Neural cell (in vitro differentiated cells): Measurements from ENCODE around the gene BRCA2. TPM values are rescaled to one million over a fixed set of nuclear protein-coding genes. Genes with fewer than 3 reads are reported as not detected.

Source experiments
- H2AFZ ChIP-seq: fragments of 200-600, 300-800 bp; sonication (generic), shearing (Covaris generic); 2 replicates; pipeline ENCODE4 v1.6.0; 2014; ENCODE audit warnings: low read depth, mild to moderate bottlenecking, antibody characterized with exemption, low read length, moderate library complexity
- H3F3A ChIP-seq: fragments of 200-600 bp; shearing (Covaris generic); 2 replicates; pipeline ENCODE4 v1.6.1; 2016; ENCODE audit warnings: mild to moderate bottlenecking, moderate library complexity, mixed read lengths, antibody characterized with exemption, low read length; ENCODE audit not compliant: insufficient read depth, poor library complexity, severe bottlenecking
- H3K27ac ChIP-seq: fragments of 200-600, 300-800 bp; sonication (generic), shearing (Covaris generic); 2 replicates; pipeline ENCODE4 v1.5.1; 2014; ENCODE audit warnings: mild to moderate bottlenecking, low read length, moderate library complexity
- H3K27me3 ChIP-seq: fragments of 300-800, 200-600 bp; sonication (generic), shearing (Covaris generic); 2 replicates; pipeline ENCODE4 v1.6.0; 2014; ENCODE audit warnings: mild to moderate bottlenecking, low read depth, low read length, moderate library complexity; ENCODE audit not compliant: insufficient read depth
- H3K36me3 ChIP-seq: fragments of 300-800, 200-600 bp; sonication (generic), shearing (Covaris generic); 2 replicates; pipeline ENCODE4 v1.5.1; 2014; ENCODE audit warnings: mild to moderate bottlenecking, antibody characterized with exemption, low read length, moderate library complexity; ENCODE audit not compliant: insufficient read depth
- H3K4me2 ChIP-seq: fragments of 300-800, 200-600 bp; sonication (generic), shearing (Covaris generic); 2 replicates; pipeline ENCODE4 v1.6.0; 2014; ENCODE audit warnings: mild to moderate bottlenecking, low read length
- H3K4me3 ChIP-seq: fragments of 300-800, 200-600 bp; sonication (generic), shearing (Covaris generic); 2 replicates; pipeline ENCODE4 v1.5.1; 2014; ENCODE audit warnings: mild to moderate bottlenecking, low read length, moderate library complexity
- H3K79me2 ChIP-seq: fragments of 200-600 bp; shearing (Covaris generic); replicated peaks from 2 replicates; pipeline ENCODE4 v1.6.0; 2014; ENCODE audit warnings: mild to moderate bottlenecking, low read length, moderate library complexity; ENCODE audit not compliant: insufficient read depth
- H3K9ac ChIP-seq: fragments of 300-800, 200-600 bp; sonication (generic), shearing (Covaris generic); 2 replicates; pipeline ENCODE4 v1.6.1; 2016; ENCODE audit warnings: mild to moderate bottlenecking, low read length, mixed read lengths
- H3K9me2 ChIP-seq: fragments of 200-600 bp; shearing (Covaris generic); 2 replicates; pipeline ENCODE4 v1.6.1; 2016; ENCODE audit warnings: mild to moderate bottlenecking, low read length, mixed read lengths; ENCODE audit not compliant: insufficient read depth
- H3K9me3 ChIP-seq: fragments of 200-600, 300-800 bp; sonication (generic), shearing (Covaris generic); 2 replicates; pipeline ENCODE4 v1.6.1; 2016; ENCODE audit warnings: mild to moderate bottlenecking, mixed run types, low read length, moderate library complexity, mixed read lengths
- H4K20me1 ChIP-seq: fragments of 200-600 bp; shearing (Covaris generic); 2 replicates; pipeline ENCODE4 v1.6.1; 2016; ENCODE audit warnings: mild to moderate bottlenecking, mixed run types; ENCODE audit not compliant: insufficient read depth
- EP300 ChIP-seq: fragments of 450-650 bp; conservative IDR thresholded peaks from 2 replicates; pipeline ENCODE4 v1.6.1; 2014; ENCODE audit warnings: antibody characterized with exemption, mild to moderate bottlenecking, moderate library complexity; ENCODE audit not compliant: poor library complexity, severe bottlenecking
- EZH2 ChIP-seq: fragments of 200-600, 300-800 bp; shearing (Covaris generic), sonication (generic); IDR thresholded peaks from 2 replicates; pipeline ENCODE4 v1.6.1; 2014; ENCODE audit warnings: antibody characterized with exemption, low read length, borderline replicate concordance, mild to moderate bottlenecking; ENCODE audit not compliant: insufficient read depth, poor library complexity, severe bottlenecking
- MXI1 ChIP-seq: fragments of 450-650 bp; conservative IDR thresholded peaks from 2 replicates; pipeline ENCODE4 v1.6.1; 2014; ENCODE audit warnings: antibody characterized with exemption, mild to moderate bottlenecking; ENCODE audit not compliant: poor library complexity, severe bottlenecking
- POLR2AphosphoS5 ChIP-seq: IDR thresholded peaks from 2 replicates; pipeline ENCODE4 v1.6.1; 2012
- RAD21 ChIP-seq: fragments of 450-650 bp; conservative IDR thresholded peaks from 2 replicates; pipeline ENCODE4 v1.6.1; 2014; ENCODE audit warnings: antibody characterized with exemption, mild to moderate bottlenecking, moderate library complexity
- SMC3 ChIP-seq: fragments of 450-650 bp; conservative IDR thresholded peaks from 2 replicates; pipeline ENCODE4 v1.6.1; 2014; ENCODE audit warnings: antibody characterized with exemption, mild to moderate bottlenecking, moderate library complexity; ENCODE audit not compliant: poor library complexity
- TAF1 ChIP-seq: IDR thresholded peaks from 2 replicates; pipeline ENCODE4 v1.6.1; 2012; ENCODE audit warnings: low read depth
- polyA plus RNA-seq: library from polyadenylated mRNA; depleted of rRNA; stranded (reverse); fragments of >200 nt; gene quantifications from 2 replicates; pipeline ENCODE4 v1.2.3, GENCODE V29; 2014
- TF ChIP-seq, protein P1 (sequence below): fragments of 450-650 bp; IDR thresholded peaks from 2 replicates; pipeline ENCODE4 v1.5.1; 2014; ENCODE audit warnings: antibody characterized with exemption, mild to moderate bottlenecking, moderate library complexity; ENCODE audit not compliant: poor library complexity, severe bottlenecking
- TF ChIP-seq, protein P2 (sequence below): IDR thresholded peaks from 2 replicates; pipeline ENCODE4 v1.6.1; 2012; ENCODE audit warnings: borderline replicate concordance

BRCA2 gene
- polyA plus RNA-seq, 1 donor from 2014 or later, result 0.11 TPM

DNA sequence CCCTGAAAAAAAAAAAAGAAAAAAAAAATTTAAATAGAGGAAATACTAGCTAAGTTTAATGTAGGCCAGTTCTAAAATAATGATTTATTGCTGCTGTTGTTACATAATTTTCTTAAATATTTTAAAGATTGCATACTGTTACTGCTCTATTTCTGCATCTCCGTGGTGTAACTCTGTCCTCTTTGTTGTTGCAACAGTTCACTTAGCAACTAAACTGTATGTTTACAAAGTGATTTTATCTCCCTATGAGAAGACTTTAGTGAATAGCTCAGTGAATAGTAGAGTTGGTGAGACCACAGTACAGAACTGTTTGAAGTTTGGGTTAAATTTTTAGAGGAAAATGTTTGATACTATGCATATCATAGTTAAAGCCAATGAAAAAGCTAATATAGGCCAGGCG, 19.4 kb downstream of the BRCA2 start:
- Histone ChIP-seq H3K4me2 (no peak overlapping the region), H3K4me3 (no peak overlapping the region), H3K9ac (no peak overlapping the region), H3K27me3 (no peaks in the 10 kb centered on the region), H2AFZ (no peak overlapping the region), H3K79me2 (no peaks in the 10 kb centered on the region), H3K9me3 (no peaks in the 10 kb centered on the region), H3K36me3 (no peaks in the 10 kb centered on the region), H3F3A (no peaks in the 10 kb centered on the region), H3K27ac (no peak overlapping the region), H3K9me2 (no peaks in the 10 kb centered on the region), H4K20me1 (no peaks in the 10 kb centered on the region)
- TF ChIP-seq EZH2 (no peak), RAD21 (no peak), SMC3 (no peak)
- TF ChIP-seq, protein P1, sequence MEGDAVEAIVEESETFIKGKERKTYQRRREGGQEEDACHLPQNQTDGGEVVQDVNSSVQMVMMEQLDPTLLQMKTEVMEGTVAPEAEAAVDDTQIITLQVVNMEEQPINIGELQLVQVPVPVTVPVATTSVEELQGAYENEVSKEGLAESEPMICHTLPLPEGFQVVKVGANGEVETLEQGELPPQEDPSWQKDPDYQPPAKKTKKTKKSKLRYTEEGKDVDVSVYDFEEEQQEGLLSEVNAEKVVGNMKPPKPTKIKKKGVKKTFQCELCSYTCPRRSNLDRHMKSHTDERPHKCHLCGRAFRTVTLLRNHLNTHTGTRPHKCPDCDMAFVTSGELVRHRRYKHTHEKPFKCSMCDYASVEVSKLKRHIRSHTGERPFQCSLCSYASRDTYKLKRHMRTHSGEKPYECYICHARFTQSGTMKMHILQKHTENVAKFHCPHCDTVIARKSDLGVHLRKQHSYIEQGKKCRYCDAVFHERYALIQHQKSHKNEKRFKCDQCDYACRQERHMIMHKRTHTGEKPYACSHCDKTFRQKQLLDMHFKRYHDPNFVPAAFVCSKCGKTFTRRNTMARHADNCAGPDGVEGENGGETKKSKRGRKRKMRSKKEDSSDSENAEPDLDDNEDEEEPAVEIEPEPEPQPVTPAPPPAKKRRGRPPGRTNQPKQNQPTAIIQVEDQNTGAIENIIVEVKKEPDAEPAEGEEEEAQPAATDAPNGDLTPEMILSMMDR, result no peak
- TF ChIP-seq, protein P2, sequence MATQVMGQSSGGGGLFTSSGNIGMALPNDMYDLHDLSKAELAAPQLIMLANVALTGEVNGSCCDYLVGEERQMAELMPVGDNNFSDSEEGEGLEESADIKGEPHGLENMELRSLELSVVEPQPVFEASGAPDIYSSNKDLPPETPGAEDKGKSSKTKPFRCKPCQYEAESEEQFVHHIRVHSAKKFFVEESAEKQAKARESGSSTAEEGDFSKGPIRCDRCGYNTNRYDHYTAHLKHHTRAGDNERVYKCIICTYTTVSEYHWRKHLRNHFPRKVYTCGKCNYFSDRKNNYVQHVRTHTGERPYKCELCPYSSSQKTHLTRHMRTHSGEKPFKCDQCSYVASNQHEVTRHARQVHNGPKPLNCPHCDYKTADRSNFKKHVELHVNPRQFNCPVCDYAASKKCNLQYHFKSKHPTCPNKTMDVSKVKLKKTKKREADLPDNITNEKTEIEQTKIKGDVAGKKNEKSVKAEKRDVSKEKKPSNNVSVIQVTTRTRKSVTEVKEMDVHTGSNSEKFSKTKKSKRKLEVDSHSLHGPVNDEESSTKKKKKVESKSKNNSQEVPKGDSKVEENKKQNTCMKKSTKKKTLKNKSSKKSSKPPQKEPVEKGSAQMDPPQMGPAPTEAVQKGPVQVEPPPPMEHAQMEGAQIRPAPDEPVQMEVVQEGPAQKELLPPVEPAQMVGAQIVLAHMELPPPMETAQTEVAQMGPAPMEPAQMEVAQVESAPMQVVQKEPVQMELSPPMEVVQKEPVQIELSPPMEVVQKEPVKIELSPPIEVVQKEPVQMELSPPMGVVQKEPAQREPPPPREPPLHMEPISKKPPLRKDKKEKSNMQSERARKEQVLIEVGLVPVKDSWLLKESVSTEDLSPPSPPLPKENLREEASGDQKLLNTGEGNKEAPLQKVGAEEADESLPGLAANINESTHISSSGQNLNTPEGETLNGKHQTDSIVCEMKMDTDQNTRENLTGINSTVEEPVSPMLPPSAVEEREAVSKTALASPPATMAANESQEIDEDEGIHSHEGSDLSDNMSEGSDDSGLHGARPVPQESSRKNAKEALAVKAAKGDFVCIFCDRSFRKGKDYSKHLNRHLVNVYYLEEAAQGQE, result no peak

GRCh38 chr13:32340914-32341313, 25.6 kb downstream of the BRCA2 start:
- no peaks in the 10 kb centered on the region for H4K20me1 ChIP-seq
- no peak overlapping the region for H3K27ac ChIP-seq
- no peaks in the 10 kb centered on the region for H3K27me3 ChIP-seq
- no peak overlapping the region for H3K4me2 ChIP-seq
- H2AFZ ChIP-seq, result no peak overlapping the region
- H3K79me2 ChIP-seq, result no peaks in the 10 kb centered on the region
- H3K36me3 ChIP-seq, result no peaks in the 10 kb centered on the region
- TF ChIP-seq RAD21 (no peak), SMC3 (no peak), TAF1 (no peak), EZH2 (no peak), POLR2AphosphoS5 (no peak), MXI1 (no peak), EP300 (no peak)
- TF ChIP-seq, protein P1, result no peak
- TF ChIP-seq, protein P2, result no peak
- H3K9ac ChIP-seq, result no peak overlapping the region
- H3K9me3 ChIP-seq, result no peaks in the 10 kb centered on the region
- H3F3A ChIP-seq, result no peaks in the 10 kb centered on the region
- H3K4me3 ChIP-seq, result no peak overlapping the region
- no peaks in the 10 kb centered on the region for H3K9me2 ChIP-seq
